HFF-Myc (cell line): Measurements from ENCODE around the gene FDX1.
"Not testable (repeated sequence)": the region's sequence is repeated elsewhere in the genome, so short reads cannot be mapped to it uniquely, and the experiment has no call there.

ENCODE experiments used
- DNase-seq: peaks from one replicate; pipeline ENCODE4 v3.0.0-alpha.2; 2011; ENCODE audit warnings: low read depth; ENCODE audit errors: extremely low read depth
- H3K4me3 ChIP-seq: replicated peaks from 2 replicates; pipeline ENCODE4 v1.5.1; 2011; ENCODE audit warnings: low read depth, mild to moderate bottlenecking, control low read depth, low read length
- TF ChIP-seq, protein P1 (sequence below): IDR thresholded peaks from 2 replicates; pipeline ENCODE4 v1.5.1; 2012; ENCODE audit warnings: mild to moderate bottlenecking, low read depth, low read length, control low read depth; ENCODE audit errors: missing control alignments

FDX1 gene

DNA sequence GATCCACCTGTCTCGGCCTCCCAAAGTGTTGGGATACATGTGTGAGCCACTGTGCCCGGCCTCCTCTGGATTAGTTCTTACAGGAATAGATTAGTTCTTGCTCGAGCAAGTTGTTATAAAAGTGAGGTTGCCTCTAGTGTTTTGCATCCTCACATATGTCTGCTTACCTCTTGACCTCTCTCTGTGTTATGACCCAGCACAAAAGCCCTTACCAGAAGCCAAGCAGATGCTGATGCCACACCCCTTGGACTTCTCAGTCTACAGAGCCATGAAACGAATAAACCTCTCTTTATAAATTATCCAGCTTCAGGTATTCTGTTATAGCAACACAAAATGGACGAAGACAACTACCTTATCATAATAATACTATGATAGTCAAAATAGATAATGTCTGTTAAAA lies 22.4 kb upstream of the FDX1 start:
- H3K4me3 ChIP-seq = no peak overlapping the region
- TF ChIP-seq, protein P1, sequence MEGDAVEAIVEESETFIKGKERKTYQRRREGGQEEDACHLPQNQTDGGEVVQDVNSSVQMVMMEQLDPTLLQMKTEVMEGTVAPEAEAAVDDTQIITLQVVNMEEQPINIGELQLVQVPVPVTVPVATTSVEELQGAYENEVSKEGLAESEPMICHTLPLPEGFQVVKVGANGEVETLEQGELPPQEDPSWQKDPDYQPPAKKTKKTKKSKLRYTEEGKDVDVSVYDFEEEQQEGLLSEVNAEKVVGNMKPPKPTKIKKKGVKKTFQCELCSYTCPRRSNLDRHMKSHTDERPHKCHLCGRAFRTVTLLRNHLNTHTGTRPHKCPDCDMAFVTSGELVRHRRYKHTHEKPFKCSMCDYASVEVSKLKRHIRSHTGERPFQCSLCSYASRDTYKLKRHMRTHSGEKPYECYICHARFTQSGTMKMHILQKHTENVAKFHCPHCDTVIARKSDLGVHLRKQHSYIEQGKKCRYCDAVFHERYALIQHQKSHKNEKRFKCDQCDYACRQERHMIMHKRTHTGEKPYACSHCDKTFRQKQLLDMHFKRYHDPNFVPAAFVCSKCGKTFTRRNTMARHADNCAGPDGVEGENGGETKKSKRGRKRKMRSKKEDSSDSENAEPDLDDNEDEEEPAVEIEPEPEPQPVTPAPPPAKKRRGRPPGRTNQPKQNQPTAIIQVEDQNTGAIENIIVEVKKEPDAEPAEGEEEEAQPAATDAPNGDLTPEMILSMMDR = no peak
- no peak for DNase-seq

DNA sequence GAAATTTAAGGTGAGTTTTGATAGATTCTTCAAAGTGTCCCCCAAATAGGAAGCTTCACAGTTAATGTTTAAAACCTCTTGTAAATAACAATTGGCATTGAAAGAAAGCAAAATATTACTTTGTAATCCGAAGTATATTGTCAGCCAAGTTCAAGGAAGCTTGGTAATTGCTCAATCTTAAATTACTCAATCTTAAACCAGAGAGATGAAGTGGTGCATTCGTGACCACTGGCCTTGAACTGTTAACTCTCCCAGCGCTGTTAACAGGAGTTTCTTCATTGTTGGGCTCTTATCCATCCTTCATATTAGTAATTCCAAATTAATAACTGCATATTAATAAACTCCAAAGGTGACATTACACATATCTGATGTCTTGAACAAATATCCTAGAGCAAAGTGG lies 20.6 kb upstream of the FDX1 start:
- TF ChIP-seq, protein P1 = no peak
- no peak for DNase-seq
- H3K4me3 ChIP-seq = no peak overlapping the region

DNA sequence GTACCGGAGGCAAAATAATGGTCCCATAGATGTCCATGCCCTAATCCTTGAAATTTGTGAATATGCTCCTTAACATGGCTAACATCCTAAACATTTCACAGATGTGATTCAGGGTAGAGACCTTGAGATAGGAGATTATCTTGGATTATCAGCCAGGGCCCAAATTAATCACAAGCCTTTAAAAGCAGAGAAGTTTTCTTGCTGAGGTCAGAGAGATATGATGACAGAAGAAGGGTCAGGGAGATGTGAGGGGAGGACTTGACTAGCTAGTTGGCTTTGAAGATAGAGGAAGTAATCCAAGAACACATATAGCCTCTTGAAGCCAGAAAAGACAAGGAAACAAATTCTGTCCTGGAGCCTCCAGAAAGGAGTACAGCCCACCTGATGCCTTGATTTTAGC lies 19.1 kb upstream of the FDX1 start:
- TF ChIP-seq, protein P1 = no peak
- H3K4me3 ChIP-seq = no peak overlapping the region
- no peak for DNase-seq

DNA sequence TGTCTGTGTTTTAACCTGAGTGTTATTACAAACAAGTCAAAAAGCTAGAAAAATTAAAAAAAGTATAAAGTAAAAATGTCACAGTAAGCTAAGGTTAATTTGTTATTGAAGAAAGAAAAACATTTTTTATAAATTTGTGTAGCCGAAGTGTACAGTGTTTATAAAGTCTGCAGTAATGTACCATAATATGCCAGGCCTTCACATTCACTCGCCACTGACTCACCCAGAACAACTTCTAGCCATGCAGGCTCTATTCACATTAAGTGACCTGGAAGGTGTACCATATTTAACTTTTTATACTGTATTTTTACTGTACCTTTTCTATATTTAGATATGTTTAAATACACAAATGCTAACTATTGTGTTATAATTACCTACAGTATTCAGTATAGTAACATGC lies 14.7 kb upstream of the FDX1 start:
- DNase-seq = no peak
- no peak overlapping the region for H3K4me3 ChIP-seq
- TF ChIP-seq, protein P1 = no peak

DNA sequence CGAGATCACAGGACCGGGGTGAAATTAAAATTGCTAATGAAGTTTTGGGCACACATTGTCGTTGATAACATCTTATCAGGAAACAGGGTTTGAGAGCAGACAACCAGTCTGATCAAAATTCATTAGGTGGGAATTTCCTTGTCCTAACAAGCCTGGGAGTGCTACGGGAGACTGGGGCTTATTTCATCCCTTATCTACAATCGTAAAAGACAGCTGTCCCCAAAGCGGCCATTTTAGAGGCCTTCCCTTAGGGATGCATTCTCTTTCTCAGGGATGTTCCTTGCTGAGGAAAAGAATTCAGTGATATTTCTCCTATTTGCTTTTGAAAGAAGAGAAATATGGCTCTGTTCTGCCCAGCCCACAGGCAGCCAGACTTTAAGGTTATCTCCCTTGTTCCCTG lies 8.1 kb upstream of the FDX1 start:
- DNase-seq, H3K4me3 ChIP-seq: not testable (repeated sequence)

DNA sequence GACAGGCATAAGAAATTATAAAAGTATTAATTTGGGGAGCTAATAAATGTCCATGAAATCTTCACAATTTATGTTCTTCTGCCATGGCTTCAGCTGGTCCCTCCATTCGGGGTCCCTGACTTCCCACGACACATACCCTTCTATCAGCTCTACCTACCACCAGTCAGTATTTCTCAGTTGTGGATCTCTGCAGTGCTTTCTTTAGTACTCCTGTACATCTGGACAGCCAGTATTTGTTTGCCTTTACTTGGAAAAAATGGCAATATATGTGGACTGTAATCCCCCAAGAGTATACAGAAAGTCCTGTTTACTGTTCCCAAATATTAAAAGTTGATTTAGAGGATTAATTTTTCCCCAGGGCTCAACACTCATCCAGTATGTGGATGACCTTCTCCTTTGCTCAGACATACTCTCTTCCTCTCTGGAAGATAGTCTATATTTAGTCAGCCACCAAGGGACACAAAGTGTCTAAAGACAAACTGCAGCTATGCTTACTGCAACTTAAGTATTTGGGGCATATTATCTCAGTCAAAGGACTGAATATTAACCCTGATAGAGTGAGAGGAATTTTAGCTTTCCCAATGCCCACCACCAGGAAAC lies 7.3 kb upstream of the FDX1 start:
- no peak for DNase-seq
- TF ChIP-seq, protein P1 = no peak
- H3K4me3 ChIP-seq = no peak overlapping the region

DNA sequence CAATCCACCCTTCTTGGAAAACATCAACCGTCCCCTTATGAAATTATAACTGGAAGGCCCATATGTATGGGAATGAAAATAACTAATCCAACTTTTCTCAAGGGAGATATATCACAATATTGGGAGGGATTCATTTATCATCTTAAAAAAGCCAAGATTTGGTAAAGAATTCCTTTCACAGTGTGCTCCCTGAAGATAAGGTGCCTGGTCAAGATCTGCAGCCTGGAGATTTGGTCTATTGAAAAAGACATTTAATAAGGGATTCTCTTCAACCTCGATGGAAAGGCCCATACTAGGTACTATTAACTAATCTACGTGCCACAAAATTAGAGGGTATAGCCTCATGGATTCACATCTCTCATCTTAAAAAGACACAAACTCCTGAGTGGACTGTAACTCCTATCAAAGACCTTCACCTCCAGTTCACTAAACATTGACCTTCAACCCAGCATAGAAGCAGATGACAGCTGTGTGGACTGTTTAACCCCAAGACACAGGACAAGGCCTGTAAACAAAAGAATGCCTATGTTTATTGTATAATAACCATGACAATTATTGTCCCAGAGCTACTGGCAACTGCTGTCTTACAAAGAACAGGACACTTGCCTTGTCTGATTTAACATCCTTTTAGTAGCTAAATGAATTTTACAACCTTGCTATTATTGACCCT lies 4.8 kb upstream of the FDX1 start:
- TF ChIP-seq, protein P1 = no peak

More for the DNA sequence above, 4.8 kb upstream of the FDX1 start:
- no peak for DNase-seq
- no peak overlapping the region for H3K4me3 ChIP-seq
